Smooth muscle cell (in vitro differentiated cells): ENCODE measurements around the gene PCDHGA11. TPM values are rescaled to one million over a fixed set of nuclear protein-coding genes. Genes with fewer than 3 reads are reported as not detected.
"Not testable (repeated sequence)": the region's sequence is repeated elsewhere in the genome, so short reads cannot be mapped to it uniquely, and the experiment has no call there.

Experiments used
- DNase-seq: peaks from one replicate; lab custom pipeline; 2025; ENCODE audit not compliant: unreplicated experiment; lab: John Stamatoyannopoulos, UW
- H2AFZ ChIP-seq: fragments of 200-600 bp; sonication (generic); 2 replicates; pipeline ENCODE4 v1.6.0; 2016; ENCODE audit warnings: antibody characterized with exemption, low read depth, mild to moderate bottlenecking
- H3F3A ChIP-seq: fragments of 200-600 bp; sonication (generic); 2 replicates; pipeline ENCODE4 v1.6.0; 2017; ENCODE audit warnings: antibody characterized with exemption, low read depth
- H3K27ac ChIP-seq: fragments of 200-600 bp; sonication (generic); 2 replicates; pipeline ENCODE4 v1.5.1; 2016; ENCODE audit warnings: low read depth, mild to moderate bottlenecking
- H3K27me3 ChIP-seq: fragments of 200-600 bp; sonication (generic); 2 replicates; pipeline ENCODE4 v1.6.1; 2016; ENCODE audit warnings: low read depth, mild to moderate bottlenecking
- H3K36me3 ChIP-seq: fragments of 200-600 bp; sonication (generic); 2 replicates; pipeline ENCODE4 v1.5.1; 2016; ENCODE audit warnings: low read depth
- H3K4me1 ChIP-seq: fragments of 200-600 bp; sonication (generic); 2 replicates; pipeline ENCODE4 v1.5.1; 2016; ENCODE audit warnings: low read depth
- H3K4me2 ChIP-seq: fragments of 200-600 bp; sonication (generic); 2 replicates; pipeline ENCODE4 v1.6.0; 2016; ENCODE audit warnings: mild to moderate bottlenecking
- H3K4me3 ChIP-seq: fragments of 200-600 bp; sonication (generic); 2 replicates; pipeline ENCODE4 v1.5.1; 2016; ENCODE audit warnings: mild to moderate bottlenecking
- H3K79me2 ChIP-seq: fragments of 200-600 bp; sonication (generic); 2 replicates; pipeline ENCODE4 v1.6.0; 2016; ENCODE audit warnings: low read depth, mild to moderate bottlenecking
- H3K9ac ChIP-seq: fragments of 200-600 bp; sonication (generic); 2 replicates; pipeline ENCODE4 v1.6.0; 2016; ENCODE audit warnings: low read depth
- H3K9me3 ChIP-seq: fragments of 200-600 bp; sonication (generic); replicated peaks from 2 replicates; pipeline ENCODE4 v1.5.1; 2016; ENCODE audit warnings: low read depth
- H4K20me1 ChIP-seq: fragments of 200-600 bp; sonication (generic); 2 replicates; pipeline ENCODE4 v1.6.0; 2016; ENCODE audit warnings: low read depth
- CTCF ChIP-seq: fragments of 200-600 bp; sonication (generic); IDR thresholded peaks from 2 replicates; pipeline ENCODE4 v1.5.1; 2017; ENCODE audit warnings: borderline replicate concordance, mild to moderate bottlenecking, antibody characterized with exemption; ENCODE audit not compliant: insufficient read depth, poor library complexity, severe bottlenecking
- WGBS: methylation state at CpG from one replicate; pipeline ENCODE4 v1.1.7; 2016; ENCODE audit warnings: low lambda C conversion rate; 5-methylcytosine and 5-hydroxymethylcytosine counted together
- polyA plus RNA-seq: library from polyadenylated mRNA; unstranded; fragments of >200 nt; fragmentation: Nextera tagmentation; extraction: Ambion mirVana; gene quantifications from 2 replicates; pipeline ENCODE4 v1.2.1, GENCODE V29; 2016
- total RNA-seq: library from RNA; depleted of rRNA; stranded (reverse); fragments of >200 nt; gene quantifications from 2 replicates; pipeline ENCODE4 v1.2.3, GENCODE V29; 2014

The PCDHGA11 gene
- total and polyA plus RNA-seq, 2 experiments from 2014 or later = 8.0 to 8.7 TPM

GRCh38 chr5:141374627-141375026, 46.2 kb upstream of the PCDHGA11 start:
- Histone ChIP-seq H3F3A (no peaks in the 10 kb centered on the region), H3K36me3 (no peaks in the 10 kb centered on the region), H4K20me1 (no peaks in the 10 kb centered on the region), H3K4me2 (no peak overlapping the region), H2AFZ (no peak overlapping the region), H3K4me1 (no peaks in the 10 kb centered on the region), H3K4me3 (no peak overlapping the region), H3K9me3 (peaks cover 14% of the 10 kb centered on the region), H3K79me2 (no peaks in the 10 kb centered on the region), H3K9ac (no peak overlapping the region), H3K27me3 (no peaks in the 10 kb centered on the region), H3K27ac (no peak overlapping the region)
- DNase-seq = no peak
- 90% methylated on average over 14 of the region's 14 CpGs for WGBS
- no peak for TF ChIP-seq CTCF

- 96% methylated on average over 35 of the region's 48 CpGs for WGBS
- not testable (repeated sequence) for H3K4me2 ChIP-seq, H2AFZ ChIP-seq, H3K4me1 ChIP-seq, H3K9ac ChIP-seq, H4K20me1 ChIP-seq, H3K4me3 ChIP-seq, H3F3A ChIP-seq, H3K79me2 ChIP-seq, H3K27ac ChIP-seq, H3K27me3 ChIP-seq, DNase-seq, H3K36me3 ChIP-seq
- peaks cover 14% of the 10 kb centered on the region for H3K9me3 ChIP-seq
These were observed 45.3 kb upstream of the PCDHGA11 start for GRCh38 chr5:141375444-141376155.

- DNase-seq = no peak
These were observed 38.2 kb upstream of the PCDHGA11 start, which contains the start of gene PCDHGA7 for GRCh38 chr5:141382469-141383294. Gene PCDHGA7, plus strand, starts transcription at chr5:141382742. Its CDS starts 158 bp downstream, at chr5:141382900.

More at GRCh38 chr5:141382469-141383294, 38.2 kb upstream of the PCDHGA11 start, which contains the start of gene PCDHGA7:
- H4K20me1 ChIP-seq = no peaks in the 10 kb centered on the region
- no peak within 1 kb of the TSS for H3K4me3 ChIP-seq
- no peaks in the 10 kb centered on the region for H3K9me3 ChIP-seq
- WGBS = 95% methylated on average over 37 of the region's 37 CpGs
- TF ChIP-seq CTCF = no peak
- no peaks in the 10 kb centered on the region for H3K36me3 ChIP-seq
- H3K79me2 ChIP-seq = no peaks in the 10 kb centered on the region
- no peaks in the 10 kb centered on the region for H3K27me3 ChIP-seq
- no peak within 1 kb of the TSS for H3K9ac ChIP-seq
- no peak within 1 kb of the TSS for H3K27ac ChIP-seq
- H3K4me1 ChIP-seq = no peaks in the 10 kb centered on the region
- H3F3A ChIP-seq = no peaks in the 10 kb centered on the region
- no peak within 1 kb of the TSS for H3K4me2 ChIP-seq
- H2AFZ ChIP-seq = no peak within 1 kb of the TSS
